SKM-1 treated with dmso at 0.1 percent for 144 hours (cell line): ENCODE data around the gene SMC5.
"Not testable (repeated sequence)": the region's sequence is repeated elsewhere in the genome, so short reads cannot be mapped to it uniquely, and the experiment has no call there.

Experiments used
- DNase-seq: peaks from one replicate; lab custom pipeline; 2025; ENCODE audit not compliant: unreplicated experiment; lab: John Stamatoyannopoulos, UW

SMC5 gene

DNA sequence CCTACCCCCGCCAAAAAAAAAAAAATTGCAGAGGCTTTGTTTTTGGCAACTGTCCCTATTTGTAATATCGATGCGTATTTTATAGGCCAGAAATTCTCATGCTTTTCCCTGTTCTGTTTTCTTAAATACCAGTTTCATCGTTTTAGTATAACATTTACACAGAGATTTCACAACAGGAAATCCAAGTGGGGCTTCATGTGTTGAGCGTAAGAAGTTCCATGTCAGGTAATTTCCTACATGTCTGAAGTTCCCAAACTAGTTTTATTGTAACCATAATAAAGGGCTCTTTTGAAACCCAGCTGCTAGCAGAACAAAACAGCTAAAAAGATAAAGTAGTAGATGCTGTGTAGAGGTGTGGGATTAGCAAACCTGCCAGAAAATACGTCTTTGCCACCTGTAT is 4.2 kb downstream of the SMC5 start:
- DNase-seq: no peak

DNA sequence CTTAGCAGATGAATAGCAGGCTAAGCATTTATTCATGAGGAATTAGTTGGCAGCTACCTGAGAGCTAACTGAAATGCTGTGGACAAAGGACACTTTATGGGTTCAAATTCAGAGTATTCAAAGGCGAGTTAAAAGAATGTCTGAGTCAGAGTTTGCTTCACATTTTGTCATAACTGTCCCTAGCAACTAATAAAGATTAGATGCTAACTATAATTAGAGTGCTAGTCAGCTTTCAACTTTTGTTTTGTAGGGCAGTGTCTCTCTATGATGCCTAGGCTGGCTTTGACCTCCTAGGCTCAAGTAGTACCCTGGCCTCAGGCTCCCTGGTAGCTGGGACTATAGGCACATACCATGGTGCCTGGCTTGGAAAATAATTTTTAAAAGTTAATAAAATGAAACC is 4.6 kb downstream of the SMC5 start:
- DNase-seq: no peak

DNA sequence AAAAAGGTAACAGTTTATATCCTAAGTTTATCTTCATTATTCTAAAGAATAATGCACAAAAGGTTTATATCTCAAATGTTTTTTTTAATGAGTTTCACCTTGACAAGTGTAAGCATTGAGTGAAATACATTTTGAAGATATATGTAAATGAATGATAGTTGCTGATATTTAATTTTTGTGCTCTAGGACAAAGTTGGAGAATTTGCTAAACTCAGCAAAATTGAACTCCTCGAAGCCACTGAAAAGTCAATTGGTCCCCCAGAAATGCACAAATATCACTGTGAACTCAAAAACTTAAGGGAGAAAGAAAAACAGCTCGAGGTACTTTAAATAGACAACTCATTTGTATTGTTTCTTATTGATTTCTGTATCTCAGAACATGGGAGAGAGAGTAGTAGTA is 19.5 kb downstream of the SMC5 start:
- DNase-seq: no peak

DNA sequence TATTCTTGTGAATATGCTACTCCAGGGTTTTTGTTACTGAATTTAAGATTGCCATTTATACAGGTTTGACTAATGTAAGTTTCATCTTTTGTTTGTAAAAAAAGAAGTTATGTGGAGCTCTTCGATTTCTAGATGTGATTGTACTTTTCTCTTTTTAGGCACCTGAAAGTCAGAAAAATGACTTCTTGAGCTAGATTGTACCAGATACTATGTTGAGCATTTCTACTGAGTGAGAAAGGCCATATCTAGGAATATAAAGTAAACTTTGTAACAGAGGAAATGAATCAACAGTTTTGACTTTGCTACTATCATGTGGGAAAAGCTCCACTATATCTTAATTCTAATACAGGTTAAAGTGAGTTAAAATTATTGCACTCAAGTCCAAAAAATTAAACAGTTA is 25.1 kb downstream of the SMC5 start:
- DNase-seq: no peak

DNA sequence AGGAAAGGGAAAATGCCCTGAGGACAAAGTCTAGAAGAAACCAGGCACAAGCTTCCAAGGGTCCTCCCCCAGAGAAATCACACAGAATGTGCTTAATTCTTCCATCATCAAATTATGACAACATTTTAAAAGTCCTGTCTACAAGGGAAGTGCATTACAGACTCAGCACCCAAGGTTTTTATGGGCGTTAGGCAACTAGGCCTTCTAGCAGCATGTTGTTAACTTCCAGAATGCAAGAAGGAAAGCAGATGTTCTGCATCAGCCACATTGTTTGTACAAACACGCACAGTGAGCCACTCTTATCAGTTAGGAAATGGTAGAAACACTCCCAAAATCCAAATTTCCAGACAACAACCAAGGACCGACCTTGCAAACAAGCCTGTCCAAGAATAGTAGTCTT is 26.5 kb downstream of the SMC5 start:
- DNase-seq: no peak

DNA sequence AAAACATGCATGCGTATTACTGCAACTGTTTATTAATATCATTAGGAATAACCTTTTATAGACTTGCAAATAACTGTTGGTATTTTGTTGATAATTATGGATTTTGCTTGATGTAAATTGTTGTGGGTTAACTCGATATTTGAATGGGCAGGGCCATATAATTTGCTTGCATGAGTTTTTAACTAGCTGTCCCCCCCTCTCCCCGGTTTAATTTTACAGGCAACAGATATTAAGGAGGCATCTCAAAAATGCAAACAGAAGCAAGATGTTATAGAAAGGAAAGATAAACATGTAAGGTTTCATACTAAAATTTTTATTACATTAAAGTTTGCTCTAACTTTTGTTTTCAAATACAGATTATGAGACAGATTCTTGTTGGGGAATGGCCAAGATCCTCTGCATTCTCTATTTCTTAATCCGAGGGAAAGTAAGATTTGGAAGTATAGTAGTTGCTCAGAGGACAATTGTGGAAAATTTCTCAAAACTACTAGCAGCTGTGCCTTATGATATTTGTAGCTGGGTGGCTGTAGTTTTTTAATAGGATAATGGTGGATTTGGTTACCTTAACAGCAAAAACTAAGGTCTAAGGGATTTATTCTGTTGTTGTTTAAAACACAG is 27.3 kb downstream of the SMC5 start:
- no peak for DNase-seq

DNA sequence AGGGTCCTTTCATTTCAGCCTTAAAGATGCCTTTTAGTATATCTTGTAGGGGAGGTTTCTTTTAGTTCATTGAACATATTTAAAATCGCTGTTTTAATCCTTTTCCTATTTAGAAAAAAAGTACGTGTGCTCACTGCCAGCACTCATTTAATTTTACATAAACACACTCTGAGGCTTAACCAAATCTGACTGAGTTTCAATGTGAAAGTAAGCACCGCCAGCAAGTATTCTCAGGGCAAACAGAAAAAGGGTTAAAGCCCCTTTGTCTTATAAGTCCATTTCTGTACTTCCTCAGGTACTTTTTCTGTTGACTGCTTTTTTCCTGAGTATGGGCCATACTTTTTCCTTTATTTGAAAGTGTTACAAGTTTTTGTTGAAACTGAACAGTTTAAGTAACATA is 31.8 kb downstream of the SMC5 start:
- no peak for DNase-seq

DNA sequence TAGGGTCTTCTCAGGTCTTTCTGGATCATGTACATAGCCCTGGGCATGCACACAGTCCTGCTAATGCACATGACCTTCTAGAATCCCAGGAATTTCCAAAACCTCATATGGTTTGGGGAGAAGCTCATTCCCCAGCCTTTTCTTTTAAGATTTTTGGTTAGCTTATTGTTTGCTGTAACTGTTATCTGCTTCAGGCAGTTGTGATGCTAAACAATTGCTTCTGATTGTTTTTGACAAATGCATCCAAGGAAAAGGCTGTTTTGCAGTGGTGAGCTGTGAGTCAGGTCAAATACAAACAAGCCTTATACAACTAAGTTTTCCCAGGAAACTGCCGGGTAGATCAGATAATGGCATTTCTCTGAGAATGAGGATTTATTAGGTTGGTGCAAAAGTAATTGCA is 32.7 kb downstream of the SMC5 start:
- DNase-seq: no peak

DNA sequence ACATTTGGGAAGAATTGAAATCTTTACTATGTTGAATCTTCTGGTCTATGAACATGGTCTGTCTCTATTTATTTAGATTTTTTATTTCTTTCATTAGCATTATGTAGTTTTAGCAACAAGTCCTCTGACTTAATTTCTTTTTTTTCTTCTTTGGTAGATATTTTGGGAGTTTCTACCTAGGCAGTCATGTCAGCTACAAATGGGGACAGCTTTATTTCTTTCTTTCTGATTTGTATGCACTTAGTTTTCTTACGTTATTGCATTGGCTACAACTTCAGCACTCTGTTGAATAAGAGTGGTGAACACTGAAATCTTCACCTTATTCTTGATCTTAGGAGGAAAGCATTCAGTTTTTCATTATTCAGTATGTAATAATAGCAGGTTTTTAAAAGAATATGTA is 33.5 kb downstream of the SMC5 start:
- DNase-seq: no peak

DNA sequence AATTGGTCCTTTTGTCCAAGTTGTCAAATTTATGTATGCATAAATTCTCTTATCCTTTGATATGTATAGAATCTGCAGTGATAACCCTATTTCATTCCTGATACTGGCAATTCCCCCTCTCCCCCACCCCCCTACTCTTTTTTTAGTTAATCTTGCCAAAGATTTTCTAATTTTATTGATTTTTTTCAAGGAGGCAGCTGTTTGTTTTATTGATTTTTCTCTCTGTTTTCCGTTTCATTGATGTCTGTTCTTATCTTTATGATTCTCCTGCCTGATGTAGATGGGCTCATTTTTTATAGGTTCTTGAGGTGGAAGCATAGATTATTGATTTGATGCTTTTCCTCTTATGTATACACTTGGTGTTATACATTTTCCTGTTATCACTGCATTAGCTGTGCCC is 34.4 kb downstream of the SMC5 start:
- no peak for DNase-seq

DNA sequence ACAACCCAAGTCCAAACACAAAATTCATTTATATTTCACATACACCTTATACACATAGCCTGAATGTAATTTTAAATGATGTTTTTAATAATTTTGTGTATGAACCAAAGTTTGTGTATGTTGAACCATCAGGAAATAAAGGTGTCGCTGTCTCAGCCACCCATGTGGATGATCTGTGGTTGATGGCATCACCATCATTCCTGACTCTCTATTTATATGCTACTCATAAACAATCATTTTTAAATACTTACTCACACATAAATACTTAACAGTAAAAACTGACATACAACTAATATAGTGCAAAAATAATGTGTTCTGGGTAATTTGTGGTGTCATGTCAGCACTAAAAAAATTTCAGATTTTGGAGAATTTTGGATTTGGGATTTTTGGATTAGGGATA is 38.4 kb downstream of the SMC5 start:
- DNase-seq: no peak

DNA sequence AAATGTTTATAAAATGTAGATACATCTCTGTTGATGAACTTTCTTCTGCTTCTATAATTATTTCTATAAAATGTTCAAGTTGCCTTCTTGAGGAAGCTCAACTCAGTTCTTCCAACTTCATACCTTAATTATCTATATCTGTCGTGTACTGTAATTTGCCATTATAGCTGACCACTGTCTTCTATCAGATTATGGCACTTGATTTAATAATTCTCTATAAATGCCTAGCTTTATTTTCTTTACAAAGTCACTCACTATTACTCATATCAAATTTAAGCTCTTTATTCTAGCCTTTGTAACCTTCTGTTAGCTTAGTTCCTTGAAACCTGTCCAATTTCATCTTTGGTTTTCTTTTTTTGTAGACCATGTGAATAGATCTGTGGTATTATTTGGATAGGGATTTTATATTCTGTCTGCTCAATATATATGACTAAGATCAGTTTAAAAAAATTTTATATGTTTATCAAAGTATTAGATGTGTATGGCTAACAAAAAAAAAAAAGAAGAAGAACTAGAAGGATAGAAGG is 39.5 kb downstream of the SMC5 start:
- DNase-seq: no peak

DNA sequence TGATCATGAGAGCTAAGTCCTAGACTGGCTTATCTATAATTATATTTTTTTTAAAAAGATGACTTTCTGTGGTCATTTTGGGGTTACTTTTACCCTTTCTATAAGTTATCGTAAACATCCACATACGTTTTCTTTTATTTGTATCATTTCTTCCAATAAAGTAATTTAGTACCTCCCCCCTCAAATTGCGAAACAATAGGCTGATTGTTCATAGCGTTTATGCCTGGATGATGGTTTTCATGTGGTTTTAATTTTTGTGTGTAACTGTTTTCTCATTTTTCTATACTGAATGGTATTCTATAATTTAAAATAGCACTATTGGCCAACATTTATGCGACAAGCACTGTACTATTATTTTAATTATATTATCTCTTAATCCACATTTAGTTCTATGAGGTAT is 44.5 kb downstream of the SMC5 start:
- DNase-seq: no peak

DNA sequence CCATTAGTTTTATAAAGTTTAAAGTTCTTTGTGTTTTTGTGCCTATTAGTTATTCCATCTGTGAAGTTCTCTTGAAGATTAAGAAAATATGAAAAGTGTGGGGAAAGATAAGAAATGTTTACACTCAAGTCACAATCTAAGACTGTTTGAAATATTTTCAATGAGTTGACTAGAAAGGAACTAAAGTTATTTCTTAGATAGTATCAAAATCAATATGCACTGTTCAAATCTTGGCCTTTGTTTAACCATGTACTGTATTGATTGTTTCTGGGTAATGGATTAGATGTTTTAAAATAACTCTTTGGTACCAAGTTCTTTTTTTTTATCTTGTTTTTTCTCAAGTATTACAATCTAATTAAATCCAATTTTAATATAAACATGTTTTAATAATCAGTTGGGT is 46.0 kb downstream of the SMC5 start:
- no peak for DNase-seq

DNA sequence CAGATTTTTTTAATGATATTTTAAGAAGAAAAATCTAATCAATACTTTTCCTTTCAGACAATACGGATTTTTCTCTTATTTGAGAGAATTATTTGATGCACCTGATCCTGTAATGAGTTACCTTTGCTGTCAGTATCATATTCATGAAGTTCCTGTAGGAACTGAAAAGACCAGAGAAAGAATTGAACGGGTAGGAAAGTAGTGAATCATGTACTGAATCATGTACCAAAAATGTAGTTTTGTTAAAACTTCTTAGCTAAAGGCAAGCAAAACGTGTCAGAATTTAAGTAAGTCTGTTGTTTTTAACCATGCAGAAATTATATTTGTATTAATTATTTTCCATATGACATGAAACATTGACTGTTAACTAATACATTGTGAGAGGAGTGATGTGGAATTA is 56.6 kb downstream of the SMC5 start:
- no peak for DNase-seq

DNA sequence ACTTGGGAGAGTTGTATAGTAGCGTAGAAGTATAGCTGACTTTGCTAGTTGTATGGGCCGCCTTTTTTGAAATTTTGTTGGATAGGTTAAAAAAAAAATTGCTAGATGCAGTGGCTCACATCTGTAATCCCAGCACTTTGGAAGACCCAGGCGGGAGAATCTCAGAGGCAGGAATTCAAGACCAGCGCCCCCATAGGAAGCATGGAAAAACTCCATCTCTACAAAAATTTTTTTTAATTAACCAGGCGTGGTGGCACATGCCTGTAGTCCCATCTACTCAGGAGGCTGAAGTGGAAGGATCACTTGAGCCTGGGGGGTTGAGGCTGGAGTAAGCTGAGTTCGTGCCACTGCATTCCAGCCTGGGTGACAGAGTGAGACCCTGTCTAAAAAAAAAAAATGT is 59.2 kb downstream of the SMC5 start:
- DNase-seq: no peak

DNA sequence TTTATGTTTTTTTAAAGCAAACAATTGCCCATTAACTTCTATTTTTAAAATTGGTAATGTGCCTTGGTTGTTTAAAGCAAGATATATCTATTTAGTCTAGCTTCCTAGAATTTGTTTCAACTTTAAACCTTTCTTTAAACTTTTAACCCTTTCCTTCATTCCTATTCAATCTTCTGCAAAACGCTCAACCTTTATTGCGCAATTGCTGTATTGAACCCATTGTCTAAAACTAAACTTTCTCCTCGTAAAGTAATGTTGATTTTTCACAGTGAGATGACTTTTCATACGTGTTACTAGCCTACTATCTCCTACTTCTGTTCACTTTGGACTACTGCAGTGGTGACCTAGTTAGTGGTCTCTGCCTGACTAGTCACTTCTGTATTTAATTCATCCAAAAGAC is 63.3 kb downstream of the SMC5 start:
- DNase-seq: no peak

DNA sequence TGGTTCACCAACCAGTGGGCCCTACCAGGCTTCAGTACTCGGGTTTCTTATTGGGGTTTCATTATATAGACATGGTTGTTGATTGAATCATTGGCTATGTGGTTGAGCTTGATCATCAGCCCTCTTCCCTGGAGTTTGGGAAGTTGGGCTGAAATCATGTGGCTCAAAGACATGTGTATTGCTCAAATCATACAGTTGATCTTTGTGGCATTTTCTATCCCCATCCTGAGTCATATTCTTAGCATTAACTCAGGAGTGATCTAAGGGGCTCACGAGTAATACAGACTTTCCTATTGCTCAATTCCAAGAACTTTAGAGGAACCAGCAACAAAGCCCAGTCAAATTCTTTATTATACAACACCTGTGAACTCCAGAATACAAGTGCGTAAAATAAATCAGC is 66.2 kb downstream of the SMC5 start:
- DNase-seq: no peak

DNA sequence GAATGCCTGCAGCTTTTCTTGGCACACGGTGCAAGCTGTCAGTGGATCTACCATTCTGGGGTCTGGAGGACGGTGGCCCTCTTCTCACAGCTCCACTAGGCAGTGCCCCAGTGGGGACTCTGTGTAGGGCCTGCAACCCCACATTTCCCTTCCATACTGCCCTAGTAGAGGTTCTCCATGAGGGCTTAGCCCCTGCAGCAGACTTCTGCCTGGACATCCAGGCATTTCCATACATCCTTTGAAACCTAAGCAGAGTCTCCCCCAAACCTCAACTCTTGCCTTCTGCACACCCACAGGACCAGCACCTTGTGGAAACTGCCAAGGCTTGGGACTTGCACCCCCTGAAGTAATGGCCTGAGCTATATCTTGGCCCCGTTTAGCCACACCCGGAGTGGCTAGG is 69.8 kb downstream of the SMC5 start:
- DNase-seq: not testable (repeated sequence)

DNA sequence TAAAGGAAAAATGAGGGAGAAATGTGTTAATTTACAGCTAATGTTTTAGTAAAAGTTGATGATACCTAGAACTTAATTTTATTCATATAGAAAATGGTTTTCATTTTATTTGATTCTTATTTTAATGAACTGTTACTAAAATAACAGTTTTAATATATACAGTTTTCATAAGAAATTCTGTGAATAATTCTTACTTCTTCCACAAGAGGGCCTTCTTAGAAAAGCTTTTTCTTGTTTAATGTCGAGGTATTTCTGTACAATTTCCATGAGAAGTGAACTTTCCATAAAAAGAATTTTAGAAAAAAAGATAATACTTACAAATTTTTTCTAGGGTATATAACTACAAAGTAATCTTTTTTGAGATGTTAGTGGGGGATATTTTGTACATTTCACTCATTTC is 81.8 kb downstream of the SMC5 start:
- no peak for DNase-seq

DNA sequence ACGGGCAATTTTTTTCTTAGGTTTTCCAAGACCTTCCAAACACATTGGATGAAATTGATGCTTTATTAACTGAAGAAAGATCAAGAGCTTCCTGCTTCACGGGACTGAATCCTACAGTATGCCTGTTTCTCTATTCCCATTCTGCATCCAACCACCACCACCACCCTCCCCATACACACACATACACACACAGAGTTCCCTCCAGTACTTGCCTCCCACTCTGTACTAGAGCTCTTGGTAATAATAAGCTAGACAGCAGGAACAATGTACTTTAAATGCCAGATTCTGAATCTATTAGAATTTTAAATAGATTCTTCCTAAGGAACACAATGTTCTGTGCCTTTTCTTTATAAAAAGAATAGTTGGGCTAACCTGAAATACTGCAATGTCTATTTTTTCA is 88.3 kb downstream of the SMC5 start:
- no peak for DNase-seq

DNA sequence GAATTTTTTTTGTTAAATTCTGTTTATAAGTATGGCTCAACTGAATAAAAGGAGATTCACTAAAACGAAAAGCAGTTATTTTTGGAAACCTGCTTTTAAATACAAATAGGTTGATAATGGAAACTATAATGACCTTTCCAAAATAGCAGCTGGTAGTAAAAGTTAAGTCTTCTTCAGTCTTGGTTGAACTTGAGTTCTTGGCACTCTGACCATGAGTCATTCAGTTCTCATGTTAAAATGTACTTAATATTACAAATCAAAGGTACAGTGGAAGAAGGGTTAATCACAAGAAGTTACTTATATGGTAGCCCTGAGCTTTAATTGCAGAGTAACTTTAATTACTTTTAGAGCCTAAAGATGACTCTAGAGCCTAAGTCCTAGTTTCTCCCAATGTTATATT is 93.6 kb downstream of the SMC5 start:
- no peak for DNase-seq

DNA sequence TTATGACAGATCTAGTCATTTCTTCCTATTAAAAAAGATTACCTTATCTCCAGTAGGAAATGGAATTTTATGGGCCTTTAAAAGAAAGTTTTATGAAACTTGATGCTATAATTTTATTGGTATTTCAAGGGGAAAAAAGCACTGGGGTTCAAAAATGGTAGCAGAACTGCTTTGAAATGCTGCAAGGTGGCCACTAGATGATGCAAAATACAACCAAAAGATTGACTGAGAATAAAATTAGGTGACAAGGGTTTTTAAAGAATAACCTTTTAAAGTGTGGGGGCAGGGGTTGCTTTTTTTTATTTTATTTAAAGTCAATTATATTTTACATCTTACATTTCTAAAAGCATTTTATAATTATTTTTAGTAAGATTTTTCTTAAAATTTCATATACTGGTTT is 94.0 kb downstream of the SMC5 start:
- DNase-seq: no peak

DNA sequence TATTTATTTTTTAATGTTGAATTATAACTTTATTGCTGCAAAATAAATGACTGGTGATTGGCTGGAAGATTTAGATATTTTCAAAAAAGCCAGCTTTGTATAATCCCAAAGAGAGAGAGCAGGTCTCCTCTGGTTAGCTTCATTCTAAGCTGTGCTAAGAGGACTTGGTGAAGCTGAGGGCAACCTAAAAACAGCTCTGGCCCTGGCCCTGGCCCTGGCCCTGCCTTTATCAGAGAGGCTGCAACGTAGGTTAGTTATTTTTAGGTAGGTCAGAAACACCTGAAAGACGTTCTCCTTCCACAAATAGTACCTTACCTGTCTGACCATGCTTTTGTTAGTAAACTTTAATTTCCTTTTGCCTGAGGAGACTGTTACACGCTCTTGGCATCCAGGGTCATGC is 97.0 kb downstream of the SMC5 start:
- DNase-seq: no peak
